GM23338 (cell line): ENCODE results near the gene GMPPA. TPM values are rescaled to one million over a fixed set of nuclear protein-coding genes. Genes with fewer than 3 reads are reported as not detected.

Experiments used
- ATAC-seq: fragments of 200-7000 bp; cut with Tn5 transposase; 3 replicates; pipeline ENCODE4 v1.9.1; 2020
- DNase-seq: peaks from one replicate; pipeline ENCODE4 v3.0.0-alpha.2; 2015; ENCODE audit warnings: low spot score
- H2AFZ ChIP-seq: fragments of 200-600 bp; sonication (generic); 2 replicates; pipeline ENCODE4 v1.8.0; 2016; ENCODE audit warnings: antibody characterized with exemption, mild to moderate bottlenecking, moderate library complexity
- H3F3A ChIP-seq: fragments of 200-600 bp; sonication (generic); replicated peaks from 2 replicates; pipeline ENCODE4 v1.8.0; 2017; ENCODE audit warnings: antibody characterized with exemption, mixed run types, low read depth
- H3K27ac ChIP-seq: fragments of 200-600 bp; sonication (generic); 2 replicates; pipeline ENCODE4 v1.6.1; 2016; ENCODE audit warnings: low read depth
- H3K27me3 ChIP-seq: fragments of 200-600 bp; sonication (generic); 2 replicates; pipeline ENCODE4 v1.8.0; 2016; ENCODE audit warnings: mild to moderate bottlenecking, mixed run types, moderate library complexity; ENCODE audit not compliant: insufficient read depth
- H3K36me3 ChIP-seq: fragments of 200-600 bp; sonication (generic); 2 replicates; pipeline ENCODE4 v1.8.0; 2016; ENCODE audit warnings: mild to moderate bottlenecking; ENCODE audit not compliant: insufficient read depth
- H3K4me1 ChIP-seq: fragments of 200-600 bp; sonication (generic); 2 replicates; pipeline ENCODE4 v1.8.0; 2016; ENCODE audit warnings: mild to moderate bottlenecking, moderate library complexity; ENCODE audit not compliant: insufficient read depth
- H3K4me2 ChIP-seq: fragments of 200-600 bp; sonication (generic); 2 replicates; pipeline ENCODE4 v1.7.1; 2017; ENCODE audit warnings: mixed run types
- H3K4me3 ChIP-seq: fragments of 200-600 bp; sonication (generic); 2 replicates; pipeline ENCODE4 v1.6.1; 2016; ENCODE audit warnings: mixed run types
- H3K79me2 ChIP-seq: fragments of 200-600 bp; sonication (generic); replicated peaks from 2 replicates; pipeline ENCODE4 v1.8.0; 2017; ENCODE audit warnings: mild to moderate bottlenecking; ENCODE audit not compliant: insufficient read depth
- H3K9me2 ChIP-seq: fragments of 200-600 bp; sonication (generic); 2 replicates; pipeline ENCODE4 v1.8.0; 2017; ENCODE audit not compliant: insufficient read depth
- H4K20me1 ChIP-seq: fragments of 200-600 bp; sonication (generic); replicated peaks from 2 replicates; pipeline ENCODE4 v1.8.0; 2017; ENCODE audit warnings: mild to moderate bottlenecking; ENCODE audit not compliant: insufficient read depth
- H3K27ac Mint-ChIP-seq: 2 replicates; pipeline ENCODE4 v1.8.0; 2020; ENCODE audit warnings: inconsistent platforms, mild to moderate bottlenecking, moderate library complexity, mixed read lengths
- H3K27me3 Mint-ChIP-seq: 3 replicates; pipeline ENCODE4 v1.8.0; 2022; ENCODE audit warnings: low read depth, mild to moderate bottlenecking, moderate library complexity, mixed read lengths, inconsistent platforms; ENCODE audit not compliant: insufficient read depth, poor library complexity
- H3K36me3 Mint-ChIP-seq: 3 replicates; pipeline ENCODE4 v1.8.0; 2021; ENCODE audit warnings: low read depth, mild to moderate bottlenecking, inconsistent platforms, moderate library complexity, mixed read lengths
- H3K4me1 Mint-ChIP-seq: 3 replicates; pipeline ENCODE4 v1.8.0; 2020; ENCODE audit warnings: mild to moderate bottlenecking, inconsistent platforms, mixed read lengths
- H3K4me3 Mint-ChIP-seq: 3 replicates; pipeline ENCODE4 v1.8.0; 2021; ENCODE audit warnings: moderate library complexity, mild to moderate bottlenecking, inconsistent platforms, mixed read lengths
- H3K9me3 Mint-ChIP-seq: 3 replicates; pipeline ENCODE4 v1.8.0; 2020; ENCODE audit warnings: moderate library complexity, mild to moderate bottlenecking, inconsistent platforms, mixed read lengths
- CREB1 ChIP-seq: fragments of 250-450 bp; sonication (Bioruptor Pico); IDR thresholded peaks from 2 replicates; pipeline ENCODE4 v1.5.0; 2020; ENCODE audit warnings: low read depth, mild to moderate bottlenecking, moderate library complexity
- EZH2 ChIP-seq: fragments of 200-600 bp; sonication (generic); IDR thresholded peaks from one replicate; pipeline ENCODE4 v1.8.0; 2017; ENCODE audit warnings: antibody characterized with exemption, mild to moderate bottlenecking, low read depth; ENCODE audit not compliant: unreplicated experiment
- EZH2phosphoT487 ChIP-seq: fragments of 200-600 bp; sonication (generic); IDR thresholded peaks from one replicate; pipeline ENCODE4 v1.8.1; 2018; ENCODE audit warnings: antibody characterized with exemption; ENCODE audit not compliant: unreplicated experiment
- JUNB ChIP-seq: IDR thresholded peaks from one replicate; pipeline ENCODE4 v1.6.1; 2016; ENCODE audit warnings: antibody characterized with exemption; ENCODE audit not compliant: unreplicated experiment
- NANOG ChIP-seq: IDR thresholded peaks from 2 replicates; pipeline ENCODE4 v1.6.1; 2016; ENCODE audit warnings: antibody characterized with exemption, borderline replicate concordance
- POLR2AphosphoS5 ChIP-seq: IDR thresholded peaks from 2 replicates; pipeline ENCODE4 v1.6.1; 2016; ENCODE audit warnings: antibody characterized with exemption, low read depth
- STAT1 ChIP-seq: IDR thresholded peaks from one replicate; pipeline ENCODE4 v1.6.1; 2016; ENCODE audit warnings: antibody characterized with exemption; ENCODE audit not compliant: unreplicated experiment
- ZNF114 ChIP-seq: fragments of 250-450 bp; sonication (Bioruptor Pico); IDR thresholded peaks from 2 replicates; pipeline ENCODE4 v1.5.0; 2020; ENCODE audit warnings: mild to moderate bottlenecking, moderate library complexity
- ZNF331 ChIP-seq: fragments of 250-450 bp; sonication (Bioruptor Pico); IDR thresholded peaks from 2 replicates; pipeline ENCODE4 v1.5.0; 2020; ENCODE audit warnings: low read depth, mild to moderate bottlenecking, moderate library complexity
- polyA plus RNA-seq: library from polyadenylated mRNA; unstranded; fragments of >200 nt; fragmentation: Nextera tagmentation; extraction: Ambion mirVana; gene quantifications from 2 replicates; pipeline ENCODE4 v1.2.1, GENCODE V29; 2016
- total RNA-seq: library from RNA; depleted of rRNA; stranded (reverse); fragments of >200 nt; shearing (Covaris generic); gene quantifications from 2 replicates; pipeline ENCODE4 v1.2.3, GENCODE V29; 2014
- TF ChIP-seq, protein P1 (sequence below): IDR thresholded peaks from 2 replicates; pipeline ENCODE4 v1.6.1; 2016; ENCODE audit warnings: antibody characterized with exemption
- TF ChIP-seq, protein P2 (sequence below): fragments of 250-450 bp; sonication (Bioruptor Pico); IDR thresholded peaks from 2 replicates; pipeline ENCODE4 v1.5.0; 2020; ENCODE audit warnings: mild to moderate bottlenecking, moderate library complexity
- TF ChIP-seq, protein P3 (sequence below), 2 experiments: fragments of 200-600 bp in 1 of 2; sonication (generic) in 1 of 2; conservative IDR thresholded peaks; 2 replicates each; pipeline versions ENCODE4 v1.5.1 to v1.6.1; 2016 to 2017; ENCODE audit warnings: antibody characterized with exemption in 2 of 2, low read depth in 2 of 2, mild to moderate bottlenecking in 2 of 2, moderate library complexity in 1 of 2
- TF ChIP-seq, protein P4 (sequence below): IDR thresholded peaks from one replicate; pipeline ENCODE4 v1.6.1; 2018; ENCODE audit warnings: antibody characterized with exemption; ENCODE audit not compliant: unreplicated experiment

Gene GMPPA
- total and polyA plus RNA-seq, 2 experiments from 2014 or later = 27.0 to 33.8 TPM

DNA sequence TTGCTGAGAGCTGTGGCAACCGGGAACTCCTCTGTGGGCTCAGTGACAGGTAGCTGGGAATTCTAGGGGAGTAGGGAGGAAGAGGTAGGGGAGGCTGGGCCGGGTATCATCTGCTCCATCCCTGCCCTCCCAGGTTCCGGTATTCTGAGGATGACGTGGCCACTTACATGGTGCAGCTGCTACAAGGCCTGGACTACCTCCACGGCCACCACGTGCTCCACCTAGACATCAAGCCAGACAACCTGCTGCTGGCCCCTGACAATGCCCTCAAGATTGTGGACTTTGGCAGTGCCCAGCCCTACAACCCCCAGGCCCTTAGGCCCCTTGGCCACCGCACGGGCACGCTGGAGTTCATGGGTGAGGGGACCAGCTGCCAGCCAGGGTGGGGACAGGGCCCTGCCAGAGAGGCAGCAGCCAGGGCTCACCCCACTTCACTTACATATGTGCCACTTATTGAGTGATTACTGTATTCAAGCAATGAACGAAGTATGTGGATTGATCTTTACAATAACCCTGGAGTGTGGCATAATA, 8.0 kb upstream of the GMPPA start:
- H3K27ac Mint-ChIP-seq = no peak overlapping the region
- TF ChIP-seq, protein P1, sequence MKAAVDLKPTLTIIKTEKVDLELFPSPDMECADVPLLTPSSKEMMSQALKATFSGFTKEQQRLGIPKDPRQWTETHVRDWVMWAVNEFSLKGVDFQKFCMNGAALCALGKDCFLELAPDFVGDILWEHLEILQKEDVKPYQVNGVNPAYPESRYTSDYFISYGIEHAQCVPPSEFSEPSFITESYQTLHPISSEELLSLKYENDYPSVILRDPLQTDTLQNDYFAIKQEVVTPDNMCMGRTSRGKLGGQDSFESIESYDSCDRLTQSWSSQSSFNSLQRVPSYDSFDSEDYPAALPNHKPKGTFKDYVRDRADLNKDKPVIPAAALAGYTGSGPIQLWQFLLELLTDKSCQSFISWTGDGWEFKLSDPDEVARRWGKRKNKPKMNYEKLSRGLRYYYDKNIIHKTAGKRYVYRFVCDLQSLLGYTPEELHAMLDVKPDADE = no peak
- TF ChIP-seq CREB1 (CRISPR knock-in tag) (no peak), ZNF114 (CRISPR knock-in tag) (no peak), ZNF331 (CRISPR knock-in tag) (no peak), STAT1 (no peak), POLR2AphosphoS5 (no peak), JUNB (no peak), NANOG (no peak), EZH2phosphoT487 (no peak), EZH2 (no peak)
- TF ChIP-seq, protein P2, sequence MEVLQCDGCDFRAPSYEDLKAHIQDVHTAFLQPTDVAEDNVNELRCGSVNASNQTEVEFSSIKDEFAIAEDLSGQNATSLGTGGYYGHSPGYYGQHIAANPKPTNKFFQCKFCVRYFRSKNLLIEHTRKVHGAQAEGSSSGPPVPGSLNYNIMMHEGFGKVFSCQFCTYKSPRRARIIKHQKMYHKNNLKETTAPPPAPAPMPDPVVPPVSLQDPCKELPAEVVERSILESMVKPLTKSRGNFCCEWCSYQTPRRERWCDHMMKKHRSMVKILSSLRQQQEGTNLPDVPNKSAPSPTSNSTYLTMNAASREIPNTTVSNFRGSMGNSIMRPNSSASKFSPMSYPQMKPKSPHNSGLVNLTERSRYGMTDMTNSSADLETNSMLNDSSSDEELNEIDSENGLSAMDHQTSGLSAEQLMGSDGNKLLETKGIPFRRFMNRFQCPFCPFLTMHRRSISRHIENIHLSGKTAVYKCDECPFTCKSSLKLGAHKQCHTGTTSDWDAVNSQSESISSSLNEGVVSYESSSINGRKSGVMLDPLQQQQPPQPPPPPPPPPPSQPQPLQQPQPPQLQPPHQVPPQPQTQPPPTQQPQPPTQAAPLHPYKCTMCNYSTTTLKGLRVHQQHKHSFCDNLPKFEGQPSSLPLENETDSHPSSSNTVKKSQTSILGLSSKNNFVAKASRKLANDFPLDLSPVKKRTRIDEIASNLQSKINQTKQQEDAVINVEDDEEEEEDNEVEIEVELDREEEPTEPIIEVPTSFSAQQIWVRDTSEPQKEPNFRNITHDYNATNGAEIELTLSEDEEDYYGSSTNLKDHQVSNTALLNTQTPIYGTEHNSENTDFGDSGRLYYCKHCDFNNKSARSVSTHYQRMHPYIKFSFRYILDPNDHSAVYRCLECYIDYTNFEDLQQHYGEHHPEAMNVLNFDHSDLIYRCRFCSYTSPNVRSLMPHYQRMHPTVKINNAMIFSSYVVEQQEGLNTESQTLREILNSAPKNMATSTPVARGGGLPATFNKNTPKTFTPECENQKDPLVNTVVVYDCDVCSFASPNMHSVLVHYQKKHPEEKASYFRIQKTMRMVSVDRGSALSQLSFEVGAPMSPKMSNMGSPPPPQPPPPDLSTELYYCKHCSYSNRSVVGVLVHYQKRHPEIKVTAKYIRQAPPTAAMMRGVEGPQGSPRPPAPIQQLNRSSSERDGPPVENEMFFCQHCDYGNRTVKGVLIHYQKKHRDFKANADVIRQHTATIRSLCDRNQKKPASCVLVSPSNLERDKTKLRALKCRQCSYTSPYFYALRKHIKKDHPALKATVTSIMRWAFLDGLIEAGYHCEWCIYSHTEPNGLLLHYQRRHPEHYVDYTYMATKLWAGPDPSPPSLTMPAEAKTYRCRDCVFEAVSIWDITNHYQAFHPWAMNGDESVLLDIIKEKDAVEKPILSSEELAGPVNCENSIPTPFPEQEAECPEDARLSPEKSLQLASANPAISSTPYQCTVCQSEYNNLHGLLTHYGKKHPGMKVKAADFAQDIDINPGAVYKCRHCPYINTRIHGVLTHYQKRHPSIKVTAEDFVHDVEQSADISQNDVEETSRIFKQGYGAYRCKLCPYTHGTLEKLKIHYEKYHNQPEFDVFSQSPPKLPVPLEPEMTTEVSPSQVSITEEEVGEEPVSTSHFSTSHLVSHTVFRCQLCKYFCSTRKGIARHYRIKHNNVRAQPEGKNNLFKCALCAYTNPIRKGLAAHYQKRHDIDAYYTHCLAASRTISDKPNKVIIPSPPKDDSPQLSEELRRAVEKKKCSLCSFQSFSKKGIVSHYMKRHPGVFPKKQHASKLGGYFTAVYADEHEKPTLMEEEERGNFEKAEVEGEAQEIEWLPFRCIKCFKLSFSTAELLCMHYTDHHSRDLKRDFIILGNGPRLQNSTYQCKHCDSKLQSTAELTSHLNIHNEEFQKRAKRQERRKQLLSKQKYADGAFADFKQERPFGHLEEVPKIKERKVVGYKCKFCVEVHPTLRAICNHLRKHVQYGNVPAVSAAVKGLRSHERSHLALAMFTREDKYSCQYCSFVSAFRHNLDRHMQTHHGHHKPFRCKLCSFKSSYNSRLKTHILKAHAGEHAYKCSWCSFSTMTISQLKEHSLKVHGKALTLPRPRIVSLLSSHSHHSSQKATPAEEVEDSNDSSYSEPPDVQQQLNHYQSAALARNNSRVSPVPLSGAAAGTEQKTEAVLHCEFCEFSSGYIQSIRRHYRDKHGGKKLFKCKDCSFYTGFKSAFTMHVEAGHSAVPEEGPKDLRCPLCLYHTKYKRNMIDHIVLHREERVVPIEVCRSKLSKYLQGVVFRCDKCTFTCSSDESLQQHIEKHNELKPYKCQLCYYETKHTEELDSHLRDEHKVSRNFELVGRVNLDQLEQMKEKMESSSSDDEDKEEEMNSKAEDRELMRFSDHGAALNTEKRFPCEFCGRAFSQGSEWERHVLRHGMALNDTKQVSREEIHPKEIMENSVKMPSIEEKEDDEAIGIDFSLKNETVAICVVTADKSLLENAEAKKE = no peak
- TF ChIP-seq, protein P3, sequence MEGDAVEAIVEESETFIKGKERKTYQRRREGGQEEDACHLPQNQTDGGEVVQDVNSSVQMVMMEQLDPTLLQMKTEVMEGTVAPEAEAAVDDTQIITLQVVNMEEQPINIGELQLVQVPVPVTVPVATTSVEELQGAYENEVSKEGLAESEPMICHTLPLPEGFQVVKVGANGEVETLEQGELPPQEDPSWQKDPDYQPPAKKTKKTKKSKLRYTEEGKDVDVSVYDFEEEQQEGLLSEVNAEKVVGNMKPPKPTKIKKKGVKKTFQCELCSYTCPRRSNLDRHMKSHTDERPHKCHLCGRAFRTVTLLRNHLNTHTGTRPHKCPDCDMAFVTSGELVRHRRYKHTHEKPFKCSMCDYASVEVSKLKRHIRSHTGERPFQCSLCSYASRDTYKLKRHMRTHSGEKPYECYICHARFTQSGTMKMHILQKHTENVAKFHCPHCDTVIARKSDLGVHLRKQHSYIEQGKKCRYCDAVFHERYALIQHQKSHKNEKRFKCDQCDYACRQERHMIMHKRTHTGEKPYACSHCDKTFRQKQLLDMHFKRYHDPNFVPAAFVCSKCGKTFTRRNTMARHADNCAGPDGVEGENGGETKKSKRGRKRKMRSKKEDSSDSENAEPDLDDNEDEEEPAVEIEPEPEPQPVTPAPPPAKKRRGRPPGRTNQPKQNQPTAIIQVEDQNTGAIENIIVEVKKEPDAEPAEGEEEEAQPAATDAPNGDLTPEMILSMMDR (conservative IDR thresholded peaks at IDR 0.05; ENCODE audit: low read depth in 2 of 2) = no peak
- TF ChIP-seq, protein P4, sequence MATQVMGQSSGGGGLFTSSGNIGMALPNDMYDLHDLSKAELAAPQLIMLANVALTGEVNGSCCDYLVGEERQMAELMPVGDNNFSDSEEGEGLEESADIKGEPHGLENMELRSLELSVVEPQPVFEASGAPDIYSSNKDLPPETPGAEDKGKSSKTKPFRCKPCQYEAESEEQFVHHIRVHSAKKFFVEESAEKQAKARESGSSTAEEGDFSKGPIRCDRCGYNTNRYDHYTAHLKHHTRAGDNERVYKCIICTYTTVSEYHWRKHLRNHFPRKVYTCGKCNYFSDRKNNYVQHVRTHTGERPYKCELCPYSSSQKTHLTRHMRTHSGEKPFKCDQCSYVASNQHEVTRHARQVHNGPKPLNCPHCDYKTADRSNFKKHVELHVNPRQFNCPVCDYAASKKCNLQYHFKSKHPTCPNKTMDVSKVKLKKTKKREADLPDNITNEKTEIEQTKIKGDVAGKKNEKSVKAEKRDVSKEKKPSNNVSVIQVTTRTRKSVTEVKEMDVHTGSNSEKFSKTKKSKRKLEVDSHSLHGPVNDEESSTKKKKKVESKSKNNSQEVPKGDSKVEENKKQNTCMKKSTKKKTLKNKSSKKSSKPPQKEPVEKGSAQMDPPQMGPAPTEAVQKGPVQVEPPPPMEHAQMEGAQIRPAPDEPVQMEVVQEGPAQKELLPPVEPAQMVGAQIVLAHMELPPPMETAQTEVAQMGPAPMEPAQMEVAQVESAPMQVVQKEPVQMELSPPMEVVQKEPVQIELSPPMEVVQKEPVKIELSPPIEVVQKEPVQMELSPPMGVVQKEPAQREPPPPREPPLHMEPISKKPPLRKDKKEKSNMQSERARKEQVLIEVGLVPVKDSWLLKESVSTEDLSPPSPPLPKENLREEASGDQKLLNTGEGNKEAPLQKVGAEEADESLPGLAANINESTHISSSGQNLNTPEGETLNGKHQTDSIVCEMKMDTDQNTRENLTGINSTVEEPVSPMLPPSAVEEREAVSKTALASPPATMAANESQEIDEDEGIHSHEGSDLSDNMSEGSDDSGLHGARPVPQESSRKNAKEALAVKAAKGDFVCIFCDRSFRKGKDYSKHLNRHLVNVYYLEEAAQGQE = no peak
- H3K4me3 Mint-ChIP-seq = no peak overlapping the region
- Histone ChIP-seq H3K36me3 (no peaks in the 10 kb centered on the region), H4K20me1 (no peaks in the 10 kb centered on the region), H3F3A (0 out of 2 replicates have a peak, but pooled peaks cover 8% of the 10 kb centered on the region), H3K4me3 (no peak overlapping the region), H2AFZ (no peak overlapping the region), H3K79me2 (no peaks in the 10 kb centered on the region), H3K27ac (no peak overlapping the region), H3K9me2 (no peaks in the 10 kb centered on the region), H3K4me1 (peaks cover 19% of the 10 kb centered on the region), H3K27me3 (peaks cover 51% of the 10 kb centered on the region), H3K4me2 (no peak overlapping the region)
- no peak for ATAC-seq
- DNase-seq = no peak
- H3K4me1 Mint-ChIP-seq = peaks cover 44% of the 10 kb centered on the region
- no peaks in the 10 kb centered on the region; the same call in 2 of the 3 replicates for H3K36me3 Mint-ChIP-seq
- H3K27me3 Mint-ChIP-seq = peaks cover 33% of the 10 kb centered on the region
- H3K9me3 Mint-ChIP-seq = no peaks in the 10 kb centered on the region; the same call in 2 of the 3 replicates
